ENCODE measurements around the gene HLA-G.
"Not testable (repeated sequence)": the region's sequence is repeated elsewhere in the genome, so short reads cannot be mapped to it uniquely, and the experiment has no call there.

HLA-G gene

GRCh38 chr6:29827579-29828470 is at the start of gene HLA-G:
TSS of gene HLA-G (plus strand) at chr6:29827825. CDS start at chr6:29827845, 20 bp downstream.
- H3K9me3 ChIP-seq (ENCODE audit: insufficient read depth, low read depth, low read length) = no peaks in the 10 kb centered on the region
- no peak within 1 kb of the TSS for H3K4me3 ChIP-seq (ENCODE audit: low read length, poor library complexity, severe bottlenecking)
- no peak within 1 kb of the TSS for H3K4me2 ChIP-seq (ENCODE audit: low read depth, low read length, poor library complexity, severe bottlenecking)
- no peaks in the 10 kb centered on the region for H3F3A ChIP-seq (ENCODE audit: low read depth)
- H3K9me2 ChIP-seq (replicated peaks; ENCODE audit: low read depth, low read length) = no peaks in the 10 kb centered on the region
- no peak for TF ChIP-seq CTCF (conservative IDR thresholded peaks at IDR 0.05; ENCODE audit: low read length)
- TF ChIP-seq EZH2phosphoT487 (IDR thresholded peaks at IDR 0.05; ENCODE audit: borderline replicate concordance) = no peak
- H3K36me3 ChIP-seq (ENCODE audit: insufficient read depth, low read length) = no peaks in the 10 kb centered on the region
- H3K79me2 ChIP-seq (ENCODE audit: insufficient read depth, low read length) = no peaks in the 10 kb centered on the region
- no peaks in the 10 kb centered on the region for H3K27me3 ChIP-seq (ENCODE audit: insufficient read depth, low read length, poor library complexity, severe bottlenecking)
- no peaks in the 10 kb centered on the region for H4K20me1 ChIP-seq (ENCODE audit: insufficient read depth, low read length, poor library complexity, severe bottlenecking)
- H2AFZ ChIP-seq (ENCODE audit: low read length) = no peak within 1 kb of the TSS
- no peak within 1 kb of the TSS for H3K9ac ChIP-seq (ENCODE audit: low read depth, low read length, poor library complexity, severe bottlenecking)
- H3K4me1 ChIP-seq (ENCODE audit: insufficient read depth, low read length, poor library complexity, severe bottlenecking) = no peaks in the 10 kb centered on the region

GRCh38 chr6:29780019-29780698 is 47.5 kb upstream of the HLA-G start:
- H3F3A ChIP-seq (ENCODE audit: low read depth); H2AFZ ChIP-seq (ENCODE audit: low read length); H3K79me2 ChIP-seq (ENCODE audit: insufficient read depth, low read length); H3K4me2 ChIP-seq (ENCODE audit: low read depth, low read length, poor library complexity, severe bottlenecking); H3K9me3 ChIP-seq (ENCODE audit: insufficient read depth, low read depth, low read length); H3K4me3 ChIP-seq (ENCODE audit: low read length, poor library complexity, severe bottlenecking); H3K27me3 ChIP-seq (ENCODE audit: insufficient read depth, low read length, poor library complexity, severe bottlenecking); H3K9ac ChIP-seq (ENCODE audit: low read depth, low read length, poor library complexity, severe bottlenecking); H3K36me3 ChIP-seq (ENCODE audit: insufficient read depth, low read length); H4K20me1 ChIP-seq (ENCODE audit: insufficient read depth, low read length, poor library complexity, severe bottlenecking); H3K9me2 ChIP-seq (replicated peaks; ENCODE audit: low read depth, low read length): not testable (repeated sequence)
- H3K4me1 ChIP-seq (ENCODE audit: insufficient read depth, low read length, poor library complexity, severe bottlenecking) = peaks cover 16% of the 10 kb centered on the region

- H3K9me3 ChIP-seq (ENCODE audit: insufficient read depth, low read depth, low read length) = no peaks in the 10 kb centered on the region
- no peak overlapping the region for H3K9ac ChIP-seq (ENCODE audit: low read depth, low read length, poor library complexity, severe bottlenecking)
- no peaks in the 10 kb centered on the region for H3K4me1 ChIP-seq (ENCODE audit: insufficient read depth, low read length, poor library complexity, severe bottlenecking)
- H3K36me3 ChIP-seq (ENCODE audit: insufficient read depth, low read length) = no peaks in the 10 kb centered on the region
- H3K4me3 ChIP-seq (ENCODE audit: low read length, poor library complexity, severe bottlenecking) = no peak overlapping the region
- no peaks in the 10 kb centered on the region for H3K79me2 ChIP-seq (ENCODE audit: insufficient read depth, low read length)
- no peaks in the 10 kb centered on the region for H3K9me2 ChIP-seq (replicated peaks; ENCODE audit: low read depth, low read length)
- no peaks in the 10 kb centered on the region for H4K20me1 ChIP-seq (ENCODE audit: insufficient read depth, low read length, poor library complexity, severe bottlenecking)
- H3F3A ChIP-seq (ENCODE audit: low read depth) = no peaks in the 10 kb centered on the region
- no peak overlapping the region for H2AFZ ChIP-seq (ENCODE audit: low read length)
- no peak for TF ChIP-seq EZH2phosphoT487 (IDR thresholded peaks at IDR 0.05; ENCODE audit: borderline replicate concordance)
- H3K4me2 ChIP-seq (ENCODE audit: low read depth, low read length, poor library complexity, severe bottlenecking) = no peak overlapping the region
- no peaks in the 10 kb centered on the region for H3K27me3 ChIP-seq (ENCODE audit: insufficient read depth, low read length, poor library complexity, severe bottlenecking)
Measured at GRCh38 chr6:29789176-29789575, 38.4 kb upstream of the HLA-G start.

- H3K36me3 ChIP-seq (ENCODE audit: insufficient read depth, low read length) = no peaks in the 10 kb centered on the region
- no peak overlapping the region for H3K4me2 ChIP-seq (ENCODE audit: low read depth, low read length, poor library complexity, severe bottlenecking)
- no peak overlapping the region for H3K4me3 ChIP-seq (ENCODE audit: low read length, poor library complexity, severe bottlenecking)
- no peaks in the 10 kb centered on the region for H3K27me3 ChIP-seq (ENCODE audit: insufficient read depth, low read length, poor library complexity, severe bottlenecking)
- no peaks in the 10 kb centered on the region for H3K79me2 ChIP-seq (ENCODE audit: insufficient read depth, low read length)
- no peak overlapping the region for H3K9ac ChIP-seq (ENCODE audit: low read depth, low read length, poor library complexity, severe bottlenecking)
- TF ChIP-seq CTCF (conservative IDR thresholded peaks at IDR 0.05; ENCODE audit: low read length) (no peak), EZH2phosphoT487 (IDR thresholded peaks at IDR 0.05; ENCODE audit: borderline replicate concordance) (no peak)
- H3K9me3 ChIP-seq (ENCODE audit: insufficient read depth, low read depth, low read length) = no peaks in the 10 kb centered on the region
- no peaks in the 10 kb centered on the region for H3K9me2 ChIP-seq (replicated peaks; ENCODE audit: low read depth, low read length)
- H2AFZ ChIP-seq (ENCODE audit: low read length) = no peak overlapping the region
- no peaks in the 10 kb centered on the region for H3F3A ChIP-seq (ENCODE audit: low read depth)
- no peaks in the 10 kb centered on the region for H3K4me1 ChIP-seq (ENCODE audit: insufficient read depth, low read length, poor library complexity, severe bottlenecking)
- H4K20me1 ChIP-seq (ENCODE audit: insufficient read depth, low read length, poor library complexity, severe bottlenecking) = no peaks in the 10 kb centered on the region
Measured at GRCh38 chr6:29790626-29791025, 37.0 kb upstream of the HLA-G start.

Measured in Loucy (cell line).